Activated T-cell treated with anti-CD3 and anti-CD28 coated beads, Interleukin-2, amount 50 U/mL, for 4 hours (primary cell): ENCODE measurements around the gene ESRP2. TPM values are rescaled to one million over a fixed set of nuclear protein-coding genes. Genes with fewer than 3 reads are reported as not detected.

ENCODE experiments used
- ATAC-seq, 2 donors: fragments of 200-7000 bp; cut with Tn5 transposase; one replicate each; pipeline ENCODE4 v1.10.0; 2021
- DNase-seq: peaks from one replicate; pipeline ENCODE4 v3.0.0-alpha.2; 2020
- H3K27me3 Mint-ChIP-seq: one replicate; pipeline ENCODE4 v1.8.0; 2021; ENCODE audit warnings: low read depth, mixed read lengths
- H3K36me3 Mint-ChIP-seq: one replicate; pipeline ENCODE4 v1.8.0; 2022; ENCODE audit warnings: mixed read lengths; ENCODE audit not compliant: insufficient read depth
- H3K4me1 Mint-ChIP-seq: one replicate; pipeline ENCODE4 v1.8.0; 2021; ENCODE audit warnings: low read depth, mixed read lengths
- H3K4me3 Mint-ChIP-seq: one replicate; pipeline ENCODE4 v1.8.0; 2021; ENCODE audit warnings: mild to moderate bottlenecking, moderate library complexity, mixed read lengths
- H3K9me3 Mint-ChIP-seq: one replicate; pipeline ENCODE4 v1.8.0; 2021; ENCODE audit warnings: mixed read lengths
- total RNA-seq, 3 donors: library from RNA; stranded (reverse); gene quantifications; one replicate each; pipeline ENCODE4 v1.2.1, GENCODE V29; 2021

The ESRP2 gene
- total RNA-seq, 3 donors from 2014 or later: 0.53 to 1.3 (median 0.68) TPM

DNA sequence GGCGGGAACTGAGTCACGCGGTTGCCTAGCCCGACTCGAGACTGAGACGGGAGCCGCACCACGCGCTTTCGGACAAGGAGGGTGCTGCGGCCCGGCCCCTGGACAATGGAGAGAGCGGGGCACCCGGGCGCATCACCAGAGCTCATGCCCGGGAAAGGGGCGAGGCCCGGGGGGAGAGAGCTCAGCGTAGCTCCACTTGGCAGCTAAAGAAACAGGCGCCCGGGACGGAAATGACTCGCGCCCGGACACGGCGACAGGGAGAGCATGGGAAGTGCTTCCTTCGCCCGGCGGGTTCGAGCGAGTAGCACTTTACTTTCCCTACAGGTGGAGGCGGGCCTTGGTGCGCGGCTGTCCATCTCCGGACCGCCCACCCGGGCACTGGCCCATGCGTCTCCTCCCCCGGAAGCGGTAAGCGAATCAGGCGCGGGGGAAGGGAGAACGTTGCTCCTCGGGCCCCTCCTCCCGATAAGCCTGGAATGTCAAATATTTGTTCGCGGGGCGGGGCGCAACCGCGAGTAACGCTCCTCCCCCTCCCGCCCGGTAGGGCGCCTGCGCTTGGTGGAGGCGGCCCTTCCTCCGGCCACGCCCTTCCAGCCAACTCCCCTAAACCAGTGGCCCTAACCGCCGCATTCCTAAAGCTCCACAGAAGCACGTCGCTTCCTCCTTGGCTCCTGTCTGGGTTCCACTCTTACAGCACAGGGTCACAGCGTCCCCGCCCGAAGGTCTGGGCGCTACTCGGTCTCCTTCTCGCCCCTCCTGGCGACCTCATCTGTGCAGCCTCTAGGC lies 1.5 kb upstream of the ESRP2 start:
- H3K4me3 Mint-ChIP-seq: peak overlapping the region; percentile 90
- H3K4me1 Mint-ChIP-seq: peaks cover 30% of the 10 kb centered on the region
- ATAC-seq: peak; percentile 75 to 82
- no peaks in the 10 kb centered on the region for H3K27me3 Mint-ChIP-seq
- H3K9me3 Mint-ChIP-seq: no peaks in the 10 kb centered on the region
- DNase-seq: peak; percentile 89
- no peaks in the 10 kb centered on the region for H3K36me3 Mint-ChIP-seq

DNA sequence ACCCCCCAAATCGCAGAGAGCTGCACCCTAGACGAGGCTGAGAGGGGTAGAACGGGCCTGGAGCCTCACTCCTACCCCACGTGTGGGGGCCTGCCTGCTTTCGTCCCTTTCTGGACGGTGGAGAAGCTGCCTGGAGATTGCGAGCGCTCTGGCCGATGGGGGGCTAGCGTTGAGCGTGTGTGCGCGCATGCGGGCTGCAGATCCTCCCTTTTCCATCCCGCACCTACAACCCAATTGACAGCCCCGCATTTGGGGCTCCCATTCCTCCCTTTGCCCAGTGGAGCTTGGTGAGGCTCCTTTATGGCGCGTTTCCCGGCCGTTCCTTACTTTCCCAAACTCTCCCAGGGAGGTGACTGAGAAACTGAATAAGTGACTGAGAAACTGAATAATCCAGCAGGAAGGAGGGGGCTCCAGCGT lies 907 bp upstream of the ESRP2 start:
- H3K36me3 Mint-ChIP-seq: no peaks in the 10 kb centered on the region
- no peak for DNase-seq
- H3K27me3 Mint-ChIP-seq: no peaks in the 10 kb centered on the region
- peaks cover 30% of the 10 kb centered on the region for H3K4me1 Mint-ChIP-seq
- peak overlapping the region; percentile 90 for H3K4me3 Mint-ChIP-seq
- no peaks in the 10 kb centered on the region for H3K9me3 Mint-ChIP-seq
- ATAC-seq: peak; percentile 1 to 5

DNA sequence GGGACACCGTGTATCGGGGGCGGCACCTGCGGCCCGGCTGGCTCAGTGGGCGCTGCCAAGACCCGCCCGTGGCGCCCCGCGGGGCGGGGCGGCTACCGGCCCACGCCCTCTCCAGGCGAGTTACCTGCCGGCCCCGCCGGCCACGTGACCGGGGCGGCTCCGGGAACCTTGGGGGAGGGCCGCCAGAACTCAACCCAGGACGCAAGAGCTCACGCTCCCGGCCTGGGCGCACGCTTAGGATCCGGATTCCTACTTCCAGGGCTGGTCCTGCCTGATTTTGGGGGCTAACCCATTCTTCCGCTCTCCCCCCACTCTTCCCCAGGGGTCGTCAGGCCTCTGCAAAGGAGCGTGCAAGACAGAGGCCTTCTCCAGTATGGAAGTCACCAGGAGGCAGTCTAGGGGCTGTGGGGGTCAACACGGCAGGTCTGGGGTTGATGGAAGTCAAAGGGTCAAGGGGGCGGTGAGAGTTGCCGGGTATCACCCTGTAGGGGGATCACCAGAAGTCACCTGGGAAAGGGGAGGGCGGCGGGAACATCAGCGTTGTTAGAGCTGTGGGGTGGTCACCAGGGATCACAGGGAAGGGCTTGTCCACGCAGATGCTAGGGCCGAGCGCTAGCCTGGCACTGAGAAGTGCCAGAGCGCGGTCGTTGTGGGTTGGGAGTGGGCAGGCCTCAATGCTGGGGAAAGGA lies 354 bp upstream of the ESRP2 start:
- peaks cover 30% of the 10 kb centered on the region for H3K4me1 Mint-ChIP-seq
- no peak for DNase-seq
- no peak for ATAC-seq
- H3K9me3 Mint-ChIP-seq: no peaks in the 10 kb centered on the region
- no peaks in the 10 kb centered on the region for H3K27me3 Mint-ChIP-seq
- no peaks in the 10 kb centered on the region for H3K36me3 Mint-ChIP-seq
- peak overlapping the region; percentile 90 for H3K4me3 Mint-ChIP-seq

DNA sequence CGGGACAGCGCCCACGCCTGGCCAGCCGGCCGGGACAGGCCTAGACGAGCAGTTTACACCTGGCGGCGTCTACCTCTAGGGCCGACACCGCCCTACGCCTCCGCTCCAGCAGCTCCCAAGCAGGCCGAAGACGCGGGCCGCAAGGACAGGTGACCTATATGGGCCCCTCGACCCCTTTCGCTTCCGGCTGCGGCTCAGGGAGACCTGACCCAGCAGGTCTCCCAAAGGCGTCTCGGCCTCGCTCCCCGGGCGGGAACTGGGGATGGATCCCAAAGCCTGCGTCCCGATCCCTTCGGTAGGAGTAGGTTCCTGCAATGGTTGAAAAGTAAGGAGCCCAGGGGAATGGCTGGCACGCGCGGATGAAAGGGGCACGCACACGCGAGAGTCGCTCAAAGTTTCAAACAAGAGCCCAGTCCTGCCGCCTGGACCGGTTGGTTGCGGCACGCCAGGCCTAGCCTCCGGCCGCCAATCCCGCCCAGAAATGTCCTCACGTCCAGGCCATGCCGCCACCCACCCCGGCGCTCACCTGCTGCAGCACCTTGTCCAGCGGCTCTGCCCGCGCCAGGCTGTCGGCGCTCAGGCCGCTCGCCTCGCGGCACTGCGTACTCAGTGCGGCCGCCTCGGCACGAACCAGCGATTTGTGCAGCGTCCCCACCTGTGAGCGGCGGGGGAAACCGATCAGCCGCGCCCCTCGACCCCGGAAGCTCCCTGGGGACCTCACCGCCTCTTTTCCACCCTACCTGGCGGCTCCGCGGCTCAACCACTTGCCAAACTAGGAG lies 630 bp downstream of the ESRP2 start:
- H3K27me3 Mint-ChIP-seq: no peaks in the 10 kb centered on the region
- no peaks in the 10 kb centered on the region for H3K9me3 Mint-ChIP-seq
- no peak for DNase-seq

DNA sequence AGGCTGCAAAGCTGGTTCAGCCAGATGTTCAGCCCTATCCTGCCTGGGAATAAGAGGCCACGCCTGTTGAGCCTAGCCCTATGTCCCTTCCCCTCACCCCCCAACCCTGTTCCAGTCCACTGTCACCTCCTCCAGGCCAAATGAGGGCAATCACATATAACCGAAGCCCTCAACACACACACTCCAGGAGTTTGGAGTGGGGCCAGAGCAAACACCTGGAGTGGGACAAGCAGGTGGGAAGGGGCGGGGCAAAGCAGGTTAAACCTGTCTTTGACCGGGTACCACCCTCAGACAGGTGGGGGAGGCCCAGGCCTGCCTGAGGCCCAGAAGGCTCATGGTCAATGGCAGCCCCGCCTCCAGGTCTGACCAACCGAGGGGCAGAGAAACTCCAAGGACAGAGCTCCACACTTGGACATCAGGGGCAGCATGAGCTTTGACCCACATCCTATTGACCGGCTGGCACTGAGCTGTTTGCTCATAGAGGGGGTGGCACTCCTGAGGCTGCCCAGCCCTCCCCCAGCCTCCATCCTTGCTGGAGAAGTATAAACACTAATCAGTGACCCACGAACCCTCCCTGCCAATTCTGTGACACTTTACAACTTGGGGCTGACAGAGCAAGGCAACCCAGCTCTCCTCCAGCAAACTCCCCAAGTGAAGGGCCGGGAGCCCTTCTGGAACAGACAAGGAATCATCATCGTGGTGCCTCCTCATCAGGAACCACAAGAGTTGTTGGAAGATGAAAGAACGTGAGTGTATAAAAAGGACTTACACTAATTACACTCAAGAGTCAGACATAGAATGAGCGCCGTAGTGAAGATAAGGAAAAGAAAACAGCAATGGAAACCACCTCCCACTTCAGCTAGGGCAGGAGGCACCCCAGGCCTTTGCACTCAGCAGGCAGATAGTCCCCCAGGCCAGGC lies 1.5 kb downstream of the ESRP2 start:
- Mint-ChIP-seq H3K4me3 (no peak overlapping the region), H3K9me3 (no peaks in the 10 kb centered on the region), H3K36me3 (no peaks in the 10 kb centered on the region), H3K4me1 (peaks cover 27% of the 10 kb centered on the region), H3K27me3 (no peaks in the 10 kb centered on the region)
- DNase-seq: no peak
- ATAC-seq: no peak

More for the DNA sequence above, 630 bp downstream of the ESRP2 start:
- no peak for ATAC-seq
- H3K36me3 Mint-ChIP-seq: no peaks in the 10 kb centered on the region
- H3K4me1 Mint-ChIP-seq: peaks cover 30% of the 10 kb centered on the region
- H3K4me3 Mint-ChIP-seq: no peak overlapping the region

DNA sequence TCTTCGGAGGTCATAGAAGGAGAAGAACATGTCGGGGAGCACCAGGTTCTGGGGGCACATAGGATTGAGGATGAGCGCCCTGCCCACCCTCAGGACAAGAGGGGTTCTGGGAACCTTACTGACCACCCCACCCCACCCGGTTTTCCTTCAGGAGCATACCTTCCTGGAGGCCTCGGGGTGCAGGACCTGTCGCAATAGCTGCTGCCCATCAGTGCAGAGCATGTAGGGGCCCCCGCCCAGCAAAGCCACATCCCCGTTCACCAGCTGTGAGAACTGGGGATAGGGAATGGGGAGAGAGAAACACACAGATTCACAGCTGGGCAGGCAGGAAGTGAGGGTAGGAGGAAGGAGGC lies 2.1 kb downstream of the ESRP2 start:
- H3K36me3 Mint-ChIP-seq: no peaks in the 10 kb centered on the region
- no peaks in the 10 kb centered on the region for H3K9me3 Mint-ChIP-seq
- DNase-seq: no peak
- peaks cover 30% of the 10 kb centered on the region for H3K4me1 Mint-ChIP-seq
- no peak overlapping the region for H3K4me3 Mint-ChIP-seq
- H3K27me3 Mint-ChIP-seq: no peaks in the 10 kb centered on the region
- no peak for ATAC-seq

DNA sequence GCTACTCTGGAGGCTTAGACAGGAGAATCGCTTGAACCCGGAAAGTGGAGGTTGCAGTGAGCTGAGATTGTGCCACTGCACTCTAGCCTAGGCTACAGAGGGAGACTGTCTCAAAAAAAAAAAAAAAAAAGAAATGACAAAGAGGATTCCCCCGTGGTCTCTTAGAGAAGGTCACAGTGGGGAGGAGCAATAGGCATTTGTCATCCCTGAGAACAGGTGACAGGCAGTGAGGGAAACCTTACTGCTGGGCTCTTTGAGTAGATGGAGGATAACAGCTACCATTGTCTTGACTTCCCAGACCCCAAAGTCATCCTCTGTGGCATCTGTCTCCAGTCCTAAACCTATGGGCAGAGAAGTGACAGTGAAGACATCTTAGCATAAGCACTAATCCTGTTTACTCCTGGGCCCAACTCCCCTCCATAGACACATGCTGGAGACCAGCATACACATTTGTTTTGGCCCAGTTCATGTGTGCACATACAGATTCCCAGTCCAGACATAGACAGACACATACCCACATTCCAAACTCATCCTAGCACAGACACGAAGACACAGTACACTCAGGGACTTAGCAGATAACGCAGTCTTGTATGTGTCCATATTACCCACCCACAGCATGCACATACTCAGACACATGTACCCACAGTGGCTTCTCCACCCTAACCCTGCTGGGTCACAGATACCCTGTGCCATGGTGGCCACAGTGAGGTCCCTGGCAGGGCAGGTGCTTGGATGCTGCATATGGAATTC lies 2.7 kb downstream of the ESRP2 start:
- H3K9me3 Mint-ChIP-seq: no peaks in the 10 kb centered on the region
- no peak overlapping the region for H3K4me3 Mint-ChIP-seq
- H3K4me1 Mint-ChIP-seq: peaks cover 29% of the 10 kb centered on the region
- ATAC-seq (peak; percentile 19 to 33), DNase-seq (no peak)
- no peaks in the 10 kb centered on the region for H3K27me3 Mint-ChIP-seq
- no peaks in the 10 kb centered on the region for H3K36me3 Mint-ChIP-seq

DNA sequence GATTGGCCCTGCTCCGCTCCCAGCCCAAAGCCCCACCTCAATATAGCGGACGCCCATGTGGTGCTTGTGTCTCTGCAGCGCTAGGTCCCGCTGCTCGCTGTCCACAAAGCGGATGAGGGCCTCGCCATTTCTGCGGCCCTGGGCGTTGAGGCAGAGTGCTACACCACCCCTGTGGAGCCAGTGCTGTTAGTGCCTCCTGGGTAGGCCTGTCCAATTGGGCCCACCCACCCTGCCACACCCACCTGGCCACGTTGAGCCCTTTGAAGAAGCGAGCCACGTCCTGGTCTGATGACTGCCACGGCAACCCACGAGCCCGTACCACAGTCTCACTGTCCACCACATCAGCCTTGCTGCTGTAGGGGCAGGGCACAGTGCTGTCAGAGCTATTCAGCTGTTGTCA lies 3.6 kb downstream of the ESRP2 start:
- ATAC-seq (no peak), DNase-seq (no peak)
- Mint-ChIP-seq H3K36me3 (no peaks in the 10 kb centered on the region), H3K27me3 (no peaks in the 10 kb centered on the region), H3K4me1 (peaks cover 34% of the 10 kb centered on the region), H3K4me3 (no peak overlapping the region), H3K9me3 (no peaks in the 10 kb centered on the region)

DNA sequence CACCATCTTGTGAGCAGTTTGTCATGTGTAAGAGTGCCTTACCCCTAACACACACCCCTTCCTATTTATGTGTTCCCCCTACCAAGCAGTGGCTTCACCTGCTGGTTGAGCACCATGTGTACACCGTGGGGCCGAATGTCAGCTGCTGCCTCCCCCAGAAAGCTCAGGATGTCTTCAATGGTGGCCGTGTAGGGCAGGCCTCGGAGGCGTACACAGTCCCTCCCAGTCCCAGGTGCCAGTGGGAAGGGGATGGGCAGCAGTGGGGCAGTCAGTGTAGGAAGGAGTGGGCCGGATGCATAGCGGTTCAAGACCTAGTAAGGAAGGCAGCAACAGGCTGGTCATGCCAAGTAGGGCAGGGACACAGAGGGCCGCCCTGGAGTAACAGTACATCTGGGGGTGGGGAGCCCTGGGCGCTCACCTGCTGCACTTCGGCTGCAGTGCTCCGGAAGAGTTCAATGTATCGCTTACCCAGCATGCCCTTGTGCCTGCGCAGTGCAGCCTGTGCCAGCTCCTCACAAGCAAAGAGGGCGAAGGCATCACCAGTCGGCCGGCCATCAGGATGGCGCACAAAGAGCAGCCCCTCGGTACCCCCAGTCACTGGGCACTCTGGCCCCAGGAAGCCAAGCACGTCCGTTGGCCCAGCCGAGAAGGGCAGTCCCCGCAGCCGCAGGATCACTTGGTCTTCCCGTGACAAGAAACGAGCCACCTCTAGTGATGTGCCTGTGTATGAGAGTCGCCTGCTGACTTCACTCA lies 4.4 kb downstream of the ESRP2 start:
- Mint-ChIP-seq H3K4me1 (peaks cover 35% of the 10 kb centered on the region), H3K27me3 (no peaks in the 10 kb centered on the region), H3K9me3 (no peaks in the 10 kb centered on the region), H3K36me3 (no peaks in the 10 kb centered on the region), H3K4me3 (no peak overlapping the region)
- no peak for DNase-seq
- no peak for ATAC-seq

DNA sequence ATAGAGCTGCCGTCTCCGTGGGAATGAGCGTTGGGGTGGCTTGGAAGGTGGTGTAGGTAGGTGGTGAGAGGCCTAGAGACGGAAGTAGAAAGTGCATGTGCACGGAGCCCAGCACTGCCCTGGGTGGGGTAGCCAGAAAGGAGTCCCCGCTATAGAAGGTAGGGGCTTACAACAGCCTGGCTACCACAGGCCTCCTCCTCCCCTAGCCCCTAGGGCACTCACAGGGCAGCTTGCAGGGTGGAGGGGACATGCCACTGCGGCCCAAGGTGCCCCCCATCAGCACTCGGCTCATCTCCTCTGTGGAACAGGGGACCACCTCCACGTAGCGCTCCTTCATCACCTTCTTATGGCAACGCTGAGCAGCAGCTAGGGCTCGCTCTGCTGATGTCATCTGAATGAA lies 5.0 kb downstream of the ESRP2 start:
- H3K4me1 Mint-ChIP-seq: peaks cover 33% of the 10 kb centered on the region
- DNase-seq (no peak), ATAC-seq (no peak)
- no peaks in the 10 kb centered on the region for H3K9me3 Mint-ChIP-seq
- H3K27me3 Mint-ChIP-seq: no peaks in the 10 kb centered on the region
- H3K4me3 Mint-ChIP-seq: no peak overlapping the region
- H3K36me3 Mint-ChIP-seq: no peaks in the 10 kb centered on the region

DNA sequence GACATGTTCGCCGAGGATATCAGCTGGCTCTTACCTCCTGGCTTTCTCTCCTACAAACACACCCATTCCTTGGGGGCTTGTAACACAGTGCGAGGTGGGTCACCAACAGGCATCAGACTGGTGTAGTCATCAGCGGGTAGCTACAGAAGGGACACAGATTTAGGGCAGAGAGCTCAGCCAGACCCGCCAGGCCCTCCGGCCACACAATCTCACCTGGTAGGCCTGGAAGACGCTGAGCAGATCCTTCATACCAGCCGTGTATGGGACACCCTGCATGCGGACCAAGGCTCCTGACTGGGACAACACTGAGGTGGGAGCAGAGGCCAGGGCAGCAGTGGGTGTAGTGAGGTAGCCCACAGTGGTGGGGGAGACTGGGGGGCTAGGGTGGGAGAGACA lies 5.8 kb downstream of the ESRP2 start:
- Mint-ChIP-seq H3K9me3 (no peaks in the 10 kb centered on the region), H3K4me1 (peaks cover 41% of the 10 kb centered on the region), H3K36me3 (peaks cover 2% of the 10 kb centered on the region), H3K27me3 (no peaks in the 10 kb centered on the region), H3K4me3 (no peak overlapping the region)
- DNase-seq (no peak), ATAC-seq (no peak)

DNA sequence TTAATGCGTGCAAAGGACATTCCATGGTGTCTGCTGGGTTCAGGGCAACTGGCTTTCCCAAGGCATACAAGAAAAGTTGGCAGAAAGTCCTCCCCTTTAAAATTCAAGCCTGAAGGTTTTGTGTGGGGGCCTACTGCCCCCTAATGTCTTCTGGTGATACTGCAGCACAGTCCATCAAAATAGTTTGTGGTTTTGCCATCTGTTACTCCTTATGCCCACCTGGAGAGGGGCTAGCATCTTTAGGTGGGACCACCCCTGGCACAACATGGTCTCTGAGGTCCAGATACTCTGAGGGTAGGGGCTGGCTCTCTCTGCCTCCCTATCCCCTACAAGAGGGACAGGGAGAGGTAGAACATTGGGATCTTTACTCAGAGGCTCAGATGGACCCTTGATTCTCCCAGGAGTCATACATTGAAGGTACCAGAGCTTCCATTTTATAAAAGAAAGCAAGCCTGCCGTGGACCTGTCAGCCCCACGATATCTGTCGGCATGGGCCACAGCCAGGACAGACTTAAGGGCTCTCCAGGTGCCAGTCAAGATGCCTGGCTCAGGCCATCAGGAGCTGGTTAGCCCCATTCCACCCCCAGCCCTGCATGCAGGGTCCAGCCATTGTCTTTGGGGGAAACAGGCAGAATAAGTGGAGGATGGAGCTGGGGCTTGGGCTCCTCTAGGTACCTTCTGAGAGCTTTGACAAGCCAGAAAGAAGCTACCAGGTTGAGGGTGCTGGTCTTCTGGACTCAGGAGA lies 6.3 kb downstream of the ESRP2 start:
- no peaks in the 10 kb centered on the region for H3K9me3 Mint-ChIP-seq
- ATAC-seq: peak in 1 of 2 donors; percentile 19

More for the DNA sequence above, 6.3 kb downstream of the ESRP2 start:
- H3K27me3 Mint-ChIP-seq: no peaks in the 10 kb centered on the region
- DNase-seq: no peak
- peaks cover 2% of the 10 kb centered on the region for H3K36me3 Mint-ChIP-seq
- peaks cover 40% of the 10 kb centered on the region for H3K4me1 Mint-ChIP-seq
- H3K4me3 Mint-ChIP-seq: no peak overlapping the region
